B cell (primary cell): ENCODE data around the gene PPT1. TPM values are rescaled to one million over a fixed set of nuclear protein-coding genes. Genes with fewer than 3 reads are reported as not detected.

ENCODE experiments used
- ATAC-seq: fragments of 200-7000 bp; cut with Tn5 transposase; one replicate; pipeline ENCODE4 v1.10.0; 2021; ENCODE audit warnings: low read depth, mild to moderate bottlenecking, moderate number of reproducible peaks, moderate library complexity
- CTCF ChIA-PET: fragments of 350-600 bp; sonication (Branson Sonifier 250); formaldehyde crosslinking; loops from one replicate; lab custom pipeline; 2021; ENCODE audit warnings: antibody characterized with exemption, inconsistent platforms; lab: Charles Lee
- POLR2A ChIA-PET: fragments of 350-600 bp; sonication (Branson Sonifier 250); formaldehyde crosslinking; loops from one replicate; lab custom pipeline; 2021; ENCODE audit warnings: antibody characterized with exemption; lab: Charles Lee
- DNase-seq: peaks from one replicate; pipeline ENCODE4 v3.0.0; 2013
- H2AFZ ChIP-seq: 2 replicates; pipeline ENCODE4 v1.6.1; 2012; ENCODE audit warnings: mild to moderate bottlenecking, low read depth, low read length; ENCODE audit not compliant: insufficient read depth, poor library complexity, severe bottlenecking
- H3K27ac ChIP-seq, 2 donors: 1 replicate in 1 of 2; 2 replicates in 1 of 2; pipeline ENCODE4 v1.5.1; 2012 to 2013; ENCODE audit warnings: low read length in 2 of 2, mild to moderate bottlenecking in 2 of 2, moderate library complexity in 1 of 2
- H3K27me3 ChIP-seq, 4 experiments: fragments of 200-600 bp in 1 of 4; sonication (generic) in 1 of 4; replicated peaks in 1 of 4; 1 replicate in 2 of 4; 2 replicates in 2 of 4; pipeline versions ENCODE4 v1.6.1 to v1.7.0; 2013 to 2016; ENCODE audit warnings: low read length in 3 of 4, mild to moderate bottlenecking in 2 of 4, mixed read lengths in 1 of 4, moderate library complexity in 1 of 4; ENCODE audit not compliant: insufficient read depth in 4 of 4, control insufficient read depth in 3 of 4; ENCODE audit errors: control extremely low read depth in 1 of 4
- H3K36me3 ChIP-seq, 2 experiments: replicated peaks in 1 of 2; 1 replicate in 1 of 2; 2 replicates in 1 of 2; pipeline versions ENCODE4 v1.6.1 to v1.7.1; 2013; ENCODE audit warnings: low read length in 1 of 2; ENCODE audit not compliant: insufficient read depth in 2 of 2, control insufficient read depth in 1 of 2; ENCODE audit errors: control extremely low read depth in 1 of 2, extremely low read depth in 1 of 2
- H3K4me1 ChIP-seq, 2 donors: fragments of 200-600 bp in 1 of 2; sonication (generic) in 1 of 2; 1 replicate in 1 of 2; 2 replicates in 1 of 2; pipeline versions ENCODE4 v1.5.1 to v1.6.1; 2013 to 2017; ENCODE audit warnings: low read length in 2 of 2; ENCODE audit not compliant: control insufficient read depth in 2 of 2, insufficient read depth in 2 of 2
- H3K4me2 ChIP-seq: replicated peaks from 2 replicates; pipeline ENCODE3; 2012; ENCODE audit warnings: mild to moderate bottlenecking, low read depth, low read length; ENCODE audit not compliant: poor library complexity, severe bottlenecking
- H3K4me3 ChIP-seq, 5 experiments: fragments of 200-600 bp in 1 of 5; sonication (generic) in 1 of 5; 1 replicate in 3 of 5; 2 replicates in 2 of 5; pipeline versions ENCODE4 v1.5.1 to v1.7.0; 2011 to 2016; ENCODE audit warnings: low read length in 4 of 5, mild to moderate bottlenecking in 4 of 5, low read depth in 2 of 5, control low read depth in 1 of 5, moderate library complexity in 1 of 5; ENCODE audit not compliant: insufficient read depth in 1 of 5; ENCODE audit errors: control extremely low read depth in 1 of 5, extremely low read depth in 1 of 5
- H3K79me2 ChIP-seq: fragments of 200-600 bp; sonication (generic); one replicate; pipeline ENCODE4 v1.6.0; 2016; ENCODE audit warnings: low read length; ENCODE audit not compliant: control insufficient read depth, insufficient read depth
- H3K9ac ChIP-seq: fragments of 200-600 bp; sonication (generic); 2 replicates; pipeline ENCODE4 v1.6.1; 2017; ENCODE audit warnings: mild to moderate bottlenecking, low read length, moderate library complexity
- H3K9me3 ChIP-seq, 3 donors: one replicate each; pipeline versions ENCODE4 v1.6.1 to v1.7.1; 2013; ENCODE audit warnings: low read length in 2 of 3; ENCODE audit not compliant: control insufficient read depth in 2 of 3, insufficient read depth in 1 of 3; ENCODE audit errors: control extremely low read depth in 1 of 3
- H4K20me1 ChIP-seq: 2 replicates; pipeline ENCODE4 v1.6.0; 2012; ENCODE audit warnings: mild to moderate bottlenecking, low read length; ENCODE audit not compliant: insufficient read depth, control insufficient read depth, poor library complexity, severe bottlenecking
- H3K27ac Mint-ChIP-seq: one replicate; pipeline ENCODE4 v1.8.0; 2021; ENCODE audit warnings: mixed read lengths
- H3K27me3 Mint-ChIP-seq: one replicate; pipeline ENCODE4 v1.8.0; 2021; ENCODE audit warnings: mixed read lengths
- H3K4me1 Mint-ChIP-seq: one replicate; pipeline ENCODE4 v1.8.0; 2021; ENCODE audit warnings: mixed read lengths
- H3K4me3 Mint-ChIP-seq: one replicate; pipeline ENCODE4 v1.8.0; 2021; ENCODE audit warnings: mixed read lengths
- H3K9me3 Mint-ChIP-seq: one replicate; pipeline ENCODE4 v1.8.0; 2022; ENCODE audit warnings: mixed read lengths; ENCODE audit not compliant: insufficient read depth
- EZH2 ChIP-seq: IDR thresholded peaks from 2 replicates; pipeline ENCODE4 v1.6.1; 2012; ENCODE audit warnings: borderline replicate concordance, low read depth, mild to moderate bottlenecking, moderate library complexity, low read length; ENCODE audit not compliant: insufficient read depth, poor library complexity, severe bottlenecking
- WGBS: methylation state at CpG from one replicate; pipeline ENCODE4 v1.1.5; 2013; ENCODE audit warnings: missing lambda C conversion rate; ENCODE audit not compliant: insufficient coverage; 5-methylcytosine and 5-hydroxymethylcytosine counted together
- intact Hi-C: fragments of 100-400 bp; cut with micrococcal nuclease; formaldehyde crosslinking; loops from one replicate; pipeline ENCODE4 v1.10.0; 2022
- polyA plus RNA-seq: library from polyadenylated mRNA; depleted of rRNA; stranded (reverse); fragments of >200 nt; gene quantifications from 2 replicates; pipeline ENCODE4 v1.2.3, GENCODE V29; 2012
- total RNA-seq, 2 donors: library from RNA; stranded (reverse); fragments of 120-200 nt in 1 of 2; gene quantifications; 1 replicate in 1 of 2; 2 replicates in 1 of 2; pipeline versions ENCODE4 v1.2.3 to v1.2.4, GENCODE V29; 2013 to 2022
- TF ChIP-seq, protein P1 (sequence below): fragments of 200-600 bp; IDR thresholded peaks from one replicate; pipeline ENCODE4 v1.8.0; 2022; ENCODE audit warnings: antibody characterized with exemption, mild to moderate bottlenecking

The PPT1 gene
- total and polyA plus RNA-seq, 2 donors (not counting 1 experiment from before 2014, with no cell fraction given) = 10.4 to 38.2 TPM

DNA sequence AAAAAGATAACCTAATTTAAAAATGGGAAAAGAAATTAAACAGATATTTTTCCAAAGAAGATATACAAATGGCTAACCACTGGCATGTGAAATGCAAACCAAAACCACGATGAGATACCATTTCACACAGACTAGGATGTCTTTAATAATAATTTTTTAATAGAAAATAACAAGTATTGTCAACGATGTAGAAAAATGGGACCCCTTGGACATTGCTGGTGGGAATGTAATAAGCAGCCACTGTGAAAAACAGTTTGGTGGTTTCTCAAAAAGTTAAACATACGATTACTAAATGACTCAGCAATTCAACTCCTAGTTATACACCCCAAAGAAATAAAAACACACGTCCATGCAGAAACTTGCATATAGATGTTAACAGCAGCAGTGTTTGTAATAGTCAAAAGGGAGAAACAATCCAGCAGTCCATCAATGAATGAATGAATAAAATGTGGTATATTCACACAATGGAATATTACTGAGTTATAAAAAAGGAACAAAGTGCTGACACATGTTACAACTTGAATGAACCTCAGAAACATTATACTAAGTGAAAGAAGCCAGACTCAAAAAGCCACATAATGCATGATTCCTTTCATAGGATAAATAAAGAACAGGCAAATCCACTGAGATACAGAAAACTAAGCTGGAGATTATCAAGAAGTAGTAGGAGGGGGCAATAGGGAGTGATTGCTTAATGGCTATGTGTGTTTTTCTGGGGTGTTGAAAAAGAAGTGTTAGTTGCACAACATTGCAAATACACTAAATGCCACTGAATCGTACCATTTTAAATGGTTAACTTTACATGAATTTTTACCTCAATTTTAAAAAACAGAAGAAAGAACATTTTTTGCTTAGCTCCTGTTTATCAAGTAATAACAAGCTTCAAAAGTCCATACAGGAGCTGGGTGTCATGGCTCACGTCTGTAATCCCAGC, 4.1 kb downstream of the PPT1 start:
- Histone ChIP-seq H3K9me3 (no peaks in the 10 kb centered on the region), H3K4me1 (peaks cover 14 to 20% of the 10 kb centered on the region in 2 donors), H2AFZ (no peak overlapping the region), H3K4me3 (no peak overlapping the region), H3K4me2 (no peak overlapping the region), H3K79me2 (peaks cover 27% of the 10 kb centered on the region), H3K27ac (no peak overlapping the region), H4K20me1 (no peaks in the 10 kb centered on the region), H3K36me3 (peaks cover 4 to 26% of the 10 kb centered on the region in 2 experiments), H3K9ac (no peak overlapping the region), H3K27me3 (no peaks in the 10 kb centered on the region)
- ChIA-PET CTCF (interaction anchor here (1.1 to 2.4 kb wide), 2 partner anchors 15 to 16 kb away, joined by 3 to 10 read pairs; no protein-coding TSS in a partner anchor), POLR2A (interaction anchor here (0.7 kb wide), 1 partner anchor 579 kb away, joined by 3 read pairs; no protein-coding TSS in a partner anchor)
- WGBS = 100% methylated on average over 1 of the region's 6 CpGs
- TF ChIP-seq, protein P1, sequence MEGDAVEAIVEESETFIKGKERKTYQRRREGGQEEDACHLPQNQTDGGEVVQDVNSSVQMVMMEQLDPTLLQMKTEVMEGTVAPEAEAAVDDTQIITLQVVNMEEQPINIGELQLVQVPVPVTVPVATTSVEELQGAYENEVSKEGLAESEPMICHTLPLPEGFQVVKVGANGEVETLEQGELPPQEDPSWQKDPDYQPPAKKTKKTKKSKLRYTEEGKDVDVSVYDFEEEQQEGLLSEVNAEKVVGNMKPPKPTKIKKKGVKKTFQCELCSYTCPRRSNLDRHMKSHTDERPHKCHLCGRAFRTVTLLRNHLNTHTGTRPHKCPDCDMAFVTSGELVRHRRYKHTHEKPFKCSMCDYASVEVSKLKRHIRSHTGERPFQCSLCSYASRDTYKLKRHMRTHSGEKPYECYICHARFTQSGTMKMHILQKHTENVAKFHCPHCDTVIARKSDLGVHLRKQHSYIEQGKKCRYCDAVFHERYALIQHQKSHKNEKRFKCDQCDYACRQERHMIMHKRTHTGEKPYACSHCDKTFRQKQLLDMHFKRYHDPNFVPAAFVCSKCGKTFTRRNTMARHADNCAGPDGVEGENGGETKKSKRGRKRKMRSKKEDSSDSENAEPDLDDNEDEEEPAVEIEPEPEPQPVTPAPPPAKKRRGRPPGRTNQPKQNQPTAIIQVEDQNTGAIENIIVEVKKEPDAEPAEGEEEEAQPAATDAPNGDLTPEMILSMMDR = no peak
- TF ChIP-seq EZH2 = no peak
- H3K27ac Mint-ChIP-seq = no peak overlapping the region
- ATAC-seq = no peak
- no peaks in the 10 kb centered on the region for H3K27me3 Mint-ChIP-seq
- intact Hi-C loops = no loop called here
- no peak overlapping the region for H3K4me3 Mint-ChIP-seq
- peaks cover 19% of the 10 kb centered on the region for H3K4me1 Mint-ChIP-seq
- H3K9me3 Mint-ChIP-seq = no peaks in the 10 kb centered on the region
- no peak for DNase-seq

DNA sequence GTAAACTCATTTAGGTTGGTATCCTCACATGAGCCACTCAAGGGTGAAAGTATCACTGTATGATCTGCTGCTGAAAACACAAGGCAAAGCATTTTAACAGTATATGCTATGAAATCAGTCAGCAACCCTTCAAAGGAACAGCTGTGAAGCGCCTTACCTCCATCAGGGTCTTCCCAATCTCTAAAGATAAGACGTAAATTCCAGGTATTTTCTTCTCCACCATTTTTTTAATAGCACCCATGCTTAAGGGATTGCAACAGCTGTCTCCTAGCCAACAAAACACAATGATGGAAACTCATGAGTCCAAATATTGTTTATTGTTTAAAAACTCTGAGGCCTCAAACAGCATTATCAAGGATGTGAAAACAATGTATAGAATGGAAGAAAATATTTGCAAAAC, 4.8 kb downstream of the PPT1 start:
- no peak for ATAC-seq
- POLR2A ChIA-PET = no interaction called here
- no peaks in the 10 kb centered on the region for H3K9me3 ChIP-seq
- 100% methylated on average over 1 of the region's 2 CpGs for WGBS
- H3K9ac ChIP-seq = no peak overlapping the region
- Mint-ChIP-seq H3K27ac (no peak overlapping the region), H3K9me3 (no peaks in the 10 kb centered on the region), H3K4me3 (no peak overlapping the region), H3K4me1 (peaks cover 12% of the 10 kb centered on the region), H3K27me3 (no peaks in the 10 kb centered on the region)
- H3K4me2 ChIP-seq = no peak overlapping the region
- no peak overlapping the region for H3K4me3 ChIP-seq
- no peak for DNase-seq
- H3K79me2 ChIP-seq = peaks cover 23% of the 10 kb centered on the region
- no peak overlapping the region for H2AFZ ChIP-seq
- H3K27ac ChIP-seq = no peak overlapping the region
- CTCF ChIA-PET = interaction anchor here (1.1 to 2.4 kb wide), 4 partner anchors 14 to 312 kb away, joined by 3 to 13 read pairs (median 6); no protein-coding TSS in a partner anchor
- H3K36me3 ChIP-seq = peaks cover 5 to 33% of the 10 kb centered on the region in 2 experiments
- no peak for TF ChIP-seq EZH2
- TF ChIP-seq, protein P1 = no peak
- peaks cover 9 to 14% of the 10 kb centered on the region in 2 donors for H3K4me1 ChIP-seq
- intact Hi-C loops = no loop called here
- H3K27me3 ChIP-seq = no peaks in the 10 kb centered on the region
- H4K20me1 ChIP-seq = no peaks in the 10 kb centered on the region
